Mononuclear cell (primary cell): Measurements from ENCODE around the gene NUDT3. TPM values are rescaled to one million over a fixed set of nuclear protein-coding genes. Genes with fewer than 3 reads are reported as not detected.

Experiments
- H3K27me3 ChIP-seq: 2 replicates; pipeline ENCODE4 v1.6.0; 2011; ENCODE audit warnings: low read length, control low read depth; ENCODE audit not compliant: insufficient read depth
- H3K4me1 ChIP-seq: 2 replicates; pipeline ENCODE4 v1.5.1; 2011; ENCODE audit warnings: mild to moderate bottlenecking, low read length, control low read depth; ENCODE audit not compliant: insufficient read depth
- H3K4me3 ChIP-seq: 2 replicates; pipeline ENCODE4 v1.5.1; 2011; ENCODE audit warnings: mild to moderate bottlenecking, low read length, moderate library complexity
- H3K9me3 ChIP-seq: 2 replicates; pipeline ENCODE4 v1.5.1; 2011; ENCODE audit warnings: low read depth, mild to moderate bottlenecking, control low read depth, low read length
- total RNA-seq: library from RNA; depleted of rRNA; stranded (reverse); fragments of >200 nt; gene quantifications from one replicate; pipeline ENCODE4 v1.2.3, GENCODE V29; 2012

NUDT3 gene
- 23.8 TPM for total RNA-seq

GRCh38 chr6:34392497-34393190, at the start of gene NUDT3:
Gene NUDT3, minus strand, starts transcription at chr6:34392669. Its CDS starts 307 bp downstream, at chr6:34392362.
- H3K4me3 ChIP-seq = peak within 1 kb of the TSS; percentile 88
- H3K9me3 ChIP-seq = no peaks in the 10 kb centered on the region
- H3K27me3 ChIP-seq = no peaks in the 10 kb centered on the region
- H3K4me1 ChIP-seq = peaks cover 36% of the 10 kb centered on the region

GRCh38 chr6:34441526-34441925, 49.1 kb upstream of the NUDT3 start:
- no peaks in the 10 kb centered on the region for H3K4me1 ChIP-seq

GRCh38 chr6:34439442-34439841, 47.0 kb upstream of the NUDT3 start:
- Histone ChIP-seq H3K4me1 (no peaks in the 10 kb centered on the region), H3K4me3 (no peak overlapping the region), H3K27me3 (no peaks in the 10 kb centered on the region), H3K9me3 (no peaks in the 10 kb centered on the region)

More at GRCh38 chr6:34441526-34441925, 49.1 kb upstream of the NUDT3 start:
- no peaks in the 10 kb centered on the region for H3K27me3 ChIP-seq
- no peaks in the 10 kb centered on the region for H3K9me3 ChIP-seq
- H3K4me3 ChIP-seq = no peak overlapping the region

GRCh38 chr6:34438705-34439104, 46.2 kb upstream of the NUDT3 start:
- H3K27me3 ChIP-seq = no peaks in the 10 kb centered on the region
- no peak overlapping the region for H3K4me3 ChIP-seq
- no peaks in the 10 kb centered on the region for H3K4me1 ChIP-seq
- H3K9me3 ChIP-seq = no peaks in the 10 kb centered on the region

DNA sequence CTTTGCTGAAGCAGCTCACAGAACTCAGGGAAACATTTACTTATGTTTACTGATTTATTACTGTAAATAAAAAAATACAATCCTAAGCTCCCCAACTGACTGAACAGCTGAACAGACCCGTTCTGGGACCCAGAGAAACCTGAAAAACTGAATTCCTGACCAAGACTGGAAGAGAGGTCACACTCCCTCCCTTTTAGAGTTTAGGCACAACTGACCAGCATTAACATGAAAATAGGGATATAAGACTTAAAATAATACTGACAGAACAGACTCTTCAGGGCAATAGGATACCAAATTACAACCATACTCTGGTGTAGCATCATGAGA, 45.1 kb upstream of the NUDT3 start:
- no peaks in the 10 kb centered on the region for H3K4me1 ChIP-seq
- no peak overlapping the region for H3K4me3 ChIP-seq
- no peaks in the 10 kb centered on the region for H3K27me3 ChIP-seq
- H3K9me3 ChIP-seq = no peaks in the 10 kb centered on the region

DNA sequence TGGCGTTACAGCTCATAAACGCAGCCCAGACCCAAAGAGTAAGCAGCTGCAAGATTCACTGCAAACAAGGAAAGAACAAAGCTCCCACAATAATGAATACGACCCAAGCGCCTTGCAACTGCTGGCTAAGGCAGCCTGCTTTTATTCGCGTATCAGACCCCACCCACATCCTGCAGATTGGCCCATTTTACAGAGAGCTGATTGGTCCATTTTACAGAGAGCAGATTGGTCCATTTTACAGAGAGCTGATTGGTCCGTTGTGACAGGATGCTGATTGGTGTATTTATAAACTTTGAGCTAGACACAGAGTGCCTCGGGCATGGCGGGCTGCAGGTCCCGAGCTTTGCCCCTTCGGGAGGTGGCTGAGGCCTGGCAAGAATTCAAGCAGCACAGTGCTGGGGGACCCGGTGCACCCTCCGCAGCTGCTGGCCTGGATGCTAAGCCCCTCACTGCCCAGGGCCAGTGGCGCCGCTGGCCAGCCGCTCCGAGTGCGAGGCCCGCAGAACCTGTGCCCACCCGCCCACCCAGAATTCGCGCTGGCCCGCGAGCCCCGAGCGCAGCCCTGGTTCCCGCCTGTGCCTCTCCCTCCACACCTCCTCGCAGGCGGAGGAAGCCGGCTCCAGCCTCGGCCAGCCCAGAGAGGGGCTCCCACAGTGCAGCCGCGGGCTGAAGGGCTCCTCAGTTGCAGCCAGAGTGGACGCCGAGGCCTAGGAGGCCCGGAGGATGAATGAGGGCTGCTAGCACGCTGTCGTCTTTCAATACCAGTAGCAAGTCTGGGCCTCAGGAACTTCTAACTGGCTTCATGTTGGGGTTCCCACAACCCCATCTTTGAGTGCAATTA, 44.6 kb upstream of the NUDT3 start:
- Histone ChIP-seq H3K4me3 (no peak overlapping the region), H3K9me3 (no peaks in the 10 kb centered on the region), H3K27me3 (no peaks in the 10 kb centered on the region), H3K4me1 (no peaks in the 10 kb centered on the region)

DNA sequence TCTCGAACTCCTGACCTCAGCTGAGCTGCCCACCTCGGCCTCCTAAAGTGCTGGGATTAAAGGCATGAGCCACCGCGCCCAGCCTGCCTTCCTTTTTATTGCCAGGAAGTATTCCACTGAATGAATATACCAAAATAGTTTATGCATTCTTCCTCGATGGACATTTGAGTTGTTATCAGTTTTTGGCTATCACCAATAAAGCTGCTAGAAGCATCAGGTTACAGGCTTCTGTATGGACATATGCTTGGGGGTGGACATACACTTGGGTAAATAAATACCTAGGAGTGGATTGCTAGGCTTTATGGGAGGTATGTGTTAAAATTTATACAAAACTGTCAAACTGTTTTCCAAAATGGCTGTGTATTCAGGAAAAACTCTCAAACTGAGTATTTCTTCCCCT, 43.4 kb upstream of the NUDT3 start:
- H3K4me1 ChIP-seq = no peaks in the 10 kb centered on the region
- no peaks in the 10 kb centered on the region for H3K9me3 ChIP-seq
- no peak overlapping the region for H3K4me3 ChIP-seq
- H3K27me3 ChIP-seq = no peaks in the 10 kb centered on the region

- peaks cover 24% of the 10 kb centered on the region for H3K4me1 ChIP-seq
- H3K9me3 ChIP-seq = no peaks in the 10 kb centered on the region
- no peaks in the 10 kb centered on the region for H3K27me3 ChIP-seq
- H3K4me3 ChIP-seq = peak within 1 kb of the TSS; percentile 62
Observed at GRCh38 chr6:34425498-34426410, 33.3 kb upstream of the NUDT3 start, which contains the start of gene RPS10. Gene RPS10, minus strand, starts transcription at chr6:34426069. Its CDS starts 848 bp downstream, at chr6:34425221.

DNA sequence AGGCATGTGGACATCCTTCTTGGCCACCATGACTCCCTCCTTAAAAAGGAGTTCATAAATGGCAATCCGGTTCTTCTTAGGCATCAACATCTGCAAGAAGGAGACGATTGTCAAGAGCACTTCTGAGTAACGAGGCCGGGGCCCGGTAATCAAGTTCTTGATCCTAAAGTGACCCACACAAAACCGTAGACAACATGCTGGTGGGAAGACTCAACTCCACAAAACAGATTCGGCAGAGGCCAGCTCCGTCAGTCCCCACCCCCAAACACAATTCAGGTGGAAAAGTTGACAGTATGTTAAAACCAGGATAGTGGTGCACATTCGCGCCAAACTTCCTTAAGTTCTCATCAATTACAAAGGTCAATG, 32.6 kb upstream of the NUDT3 start:
- Histone ChIP-seq H3K9me3 (no peaks in the 10 kb centered on the region), H3K4me1 (peaks cover 24% of the 10 kb centered on the region), H3K4me3 (peak overlapping the region; percentile 62), H3K27me3 (no peaks in the 10 kb centered on the region)

DNA sequence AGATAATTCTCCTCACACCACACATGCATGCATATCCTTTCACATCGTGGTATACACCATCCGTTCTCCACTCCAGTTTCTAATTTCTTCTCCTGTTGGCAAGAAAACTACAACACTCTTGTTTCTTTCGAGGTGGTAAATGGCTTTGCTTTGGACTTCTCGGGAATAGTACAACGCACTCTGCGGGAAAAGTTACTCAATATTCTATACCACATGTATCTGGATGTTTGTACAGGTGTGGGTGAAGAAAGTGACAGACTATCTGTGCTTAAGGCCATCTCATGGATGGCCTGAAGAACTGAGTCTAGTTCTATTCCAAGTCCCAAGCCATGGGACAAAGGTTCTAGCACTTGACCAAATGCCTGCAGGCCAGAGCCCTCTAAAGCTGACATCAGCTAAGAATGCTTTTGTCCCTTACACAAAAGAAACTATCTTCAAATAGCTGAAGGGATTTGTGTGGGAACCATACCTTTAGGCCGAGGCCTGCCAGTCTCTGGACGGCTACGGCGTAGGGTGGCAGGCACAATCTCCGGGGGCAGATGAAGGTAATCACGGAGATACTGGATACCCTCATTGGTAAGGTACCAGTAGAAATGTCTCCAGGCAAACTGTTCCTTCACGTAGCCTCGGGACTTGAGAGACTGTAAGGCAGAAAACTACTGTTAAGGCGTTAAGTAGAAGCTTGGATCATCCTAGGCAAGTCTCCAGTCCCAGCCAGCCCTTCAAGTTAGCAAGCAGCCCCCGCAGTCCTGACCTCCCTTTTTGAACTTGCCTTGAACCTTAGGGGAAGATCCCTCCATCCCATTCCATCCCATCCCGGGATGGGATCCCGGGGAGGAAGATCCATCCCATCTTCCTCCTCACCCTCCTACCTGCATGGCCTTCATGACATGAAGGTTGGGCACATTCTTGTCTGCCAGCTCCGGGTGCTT, 32.0 kb upstream of the NUDT3 start:
- Histone ChIP-seq H3K4me3 (peak overlapping the region; percentile 62), H3K4me1 (peaks cover 24% of the 10 kb centered on the region), H3K9me3 (no peaks in the 10 kb centered on the region), H3K27me3 (no peaks in the 10 kb centered on the region)

- H3K4me3 ChIP-seq = no peak overlapping the region
- no peaks in the 10 kb centered on the region for H3K9me3 ChIP-seq
- peaks cover 24% of the 10 kb centered on the region for H3K4me1 ChIP-seq
- no peaks in the 10 kb centered on the region for H3K27me3 ChIP-seq
Observed at GRCh38 chr6:34423254-34423653, 30.8 kb upstream of the NUDT3 start.

- H3K4me1 ChIP-seq = peaks cover 3% of the 10 kb centered on the region
- no peaks in the 10 kb centered on the region for H3K27me3 ChIP-seq
- no peak overlapping the region for H3K4me3 ChIP-seq
- H3K9me3 ChIP-seq = no peaks in the 10 kb centered on the region
Observed at GRCh38 chr6:34418367-34418766, 25.9 kb upstream of the NUDT3 start.

GRCh38 chr6:34416877-34417371, 24.5 kb upstream of the NUDT3 start:
- no peaks in the 10 kb centered on the region for H3K9me3 ChIP-seq
- H3K27me3 ChIP-seq = no peaks in the 10 kb centered on the region
- no peak overlapping the region for H3K4me3 ChIP-seq
- peaks cover 3% of the 10 kb centered on the region for H3K4me1 ChIP-seq
